Inflammatory macrophage treated with lipopolysaccharide for 1 hour (primary cell): ENCODE data around the gene KRTAP19-1.
"Not testable (repeated sequence)": the region's sequence is repeated elsewhere in the genome, so short reads cannot be mapped to it uniquely, and the experiment has no call there.

ENCODE experiments used
- DNase-seq, 2 donors: peaks; one replicate each; pipeline ENCODE4 v3.0.0-alpha.2; 2020 to 2022

Gene KRTAP19-1

GRCh38 chr21:30480145-30480544 is at the start of gene KRTAP19-1:
Gene KRTAP19-1 (minus strand): TSS chr21:30480367. CDS start chr21:30480317, 50 bp downstream.
- no peak for DNase-seq

DNA sequence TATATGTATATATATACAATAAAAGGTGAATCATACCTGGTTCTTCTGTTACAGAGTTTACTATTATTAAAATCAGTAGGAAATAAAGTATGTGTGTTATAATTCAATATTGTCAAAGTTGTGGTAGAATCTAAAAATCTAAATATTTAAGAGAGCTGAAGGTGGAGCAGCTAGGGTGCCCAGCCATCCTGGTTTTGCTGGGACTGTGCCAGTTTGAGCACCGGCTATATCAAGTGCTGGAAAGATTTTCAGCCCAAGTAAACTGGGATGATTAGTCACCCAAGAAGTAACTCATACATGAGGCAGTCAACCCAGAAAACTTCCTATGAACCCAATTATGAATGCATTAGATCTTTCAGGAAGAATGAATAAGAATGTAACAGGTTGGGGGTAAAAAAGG is 38.7 kb upstream of the KRTAP19-1 start:
- DNase-seq: no peak

GRCh38 chr21:30515681-30516080 is 35.5 kb upstream of the KRTAP19-1 start:
- no peak for DNase-seq

- not testable (repeated sequence) for DNase-seq
Measured at GRCh38 chr21:30505621-30506205, 25.5 kb upstream of the KRTAP19-1 start.

GRCh38 chr21:30502041-30502440 is 21.9 kb upstream of the KRTAP19-1 start, which contains the start of gene KRTAP19-5:
Gene KRTAP19-5 (minus strand): TSS chr21:30502141. CDS start chr21:30502090, 51 bp downstream.
- DNase-seq: no peak

GRCh38 chr21:30497065-30497464 is 16.9 kb upstream of the KRTAP19-1 start, which contains the start of gene KRTAP19-4:
Gene KRTAP19-4 (minus strand): TSS chr21:30497165. CDS start chr21:30497110, 55 bp downstream.
- DNase-seq: no peak

DNA sequence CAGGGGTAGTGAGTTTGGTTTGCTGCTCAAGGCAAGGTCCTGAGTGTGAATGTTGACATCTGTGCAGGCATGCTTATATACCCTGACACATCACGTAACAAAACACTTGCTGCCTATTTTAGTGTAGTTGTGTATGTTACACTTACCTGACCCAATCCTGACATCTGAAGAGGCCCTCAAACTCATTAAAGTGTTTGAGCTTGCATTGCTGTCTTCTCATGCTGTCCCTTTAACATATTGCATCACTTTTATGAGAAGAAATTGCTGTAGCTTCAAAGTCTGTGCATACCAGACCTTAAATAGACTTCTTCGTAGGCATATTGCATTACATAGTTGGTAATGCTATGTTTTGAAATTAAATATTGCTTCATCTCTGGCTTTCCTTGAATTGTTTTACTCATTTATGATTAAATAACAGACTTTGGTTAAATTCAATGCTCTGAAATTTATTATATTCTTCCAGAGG is 11.8 kb upstream of the KRTAP19-1 start, which contains the start of gene KRTAP19-3:
TSS of gene KRTAP19-3 (minus strand) at position 51 of the 466 bp plus-strand sequence. CDS start 56 bp downstream, outside the sequence.
- no peak for DNase-seq

DNA sequence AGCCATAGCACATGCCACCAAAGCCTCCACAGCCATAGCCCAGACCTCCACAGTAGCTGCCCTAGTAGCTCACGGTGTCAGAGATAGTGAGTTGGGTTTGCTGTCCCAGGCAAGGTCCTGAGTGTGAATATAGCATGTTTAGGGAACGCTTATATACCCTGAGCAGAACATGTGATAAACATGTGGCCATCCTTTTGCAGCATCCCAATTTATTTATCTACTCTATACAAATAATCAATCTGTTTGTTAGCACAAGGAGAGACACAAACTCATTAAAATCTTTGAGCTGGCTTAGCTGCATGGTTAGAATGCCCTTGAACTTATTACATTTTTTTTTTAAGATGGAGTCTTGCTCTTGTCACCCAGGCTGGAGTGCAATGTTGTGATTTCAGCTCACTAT is 7.2 kb upstream of the KRTAP19-1 start, which contains the start of gene KRTAP19-2:
TSS of gene KRTAP19-2 (minus strand) at position 101 of the 400 bp plus-strand sequence. CDS start at position 13, 88 bp downstream.
- no peak for DNase-seq

DNA sequence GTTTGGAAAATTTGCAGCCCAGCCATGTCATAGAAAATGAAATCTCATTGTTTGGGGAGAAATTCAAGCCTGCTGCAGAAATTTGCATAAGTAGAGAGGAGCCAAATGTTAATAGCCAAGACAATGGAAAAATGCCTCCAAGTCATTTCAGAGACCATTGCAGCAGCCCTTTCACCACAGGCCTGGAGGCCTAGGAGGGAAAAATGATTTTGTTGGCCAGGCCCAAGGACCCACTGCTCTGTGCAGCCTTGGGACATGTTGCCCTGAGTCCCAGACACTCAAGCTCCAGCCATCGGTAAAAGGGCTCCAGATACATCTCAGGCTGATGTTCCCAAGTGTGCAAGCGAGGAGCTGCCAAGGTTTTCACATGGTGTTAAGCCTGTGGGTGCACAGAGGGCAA is 6.0 kb upstream of the KRTAP19-1 start:
- no peak for DNase-seq

GRCh38 chr21:30482130-30482529 is 2.0 kb upstream of the KRTAP19-1 start:
- no peak for DNase-seq

DNA sequence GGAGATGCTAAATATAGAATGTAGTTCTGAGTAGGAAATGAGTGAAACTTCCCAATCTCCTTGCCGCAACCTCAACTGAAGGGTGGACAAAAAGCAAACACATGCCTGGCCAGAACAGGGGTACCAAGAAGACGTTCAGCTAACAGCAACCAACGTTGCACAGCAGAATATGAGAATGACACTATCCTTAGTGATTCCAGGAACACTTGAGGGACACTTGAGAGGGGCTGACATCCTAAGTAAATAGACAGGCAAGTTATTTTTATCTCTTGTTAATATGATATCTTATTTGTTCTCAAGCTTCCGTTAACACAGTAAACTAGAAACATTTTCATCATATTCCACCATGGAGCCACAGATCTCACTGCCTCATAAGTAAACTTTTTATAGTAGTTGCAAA is 908 bp downstream of the KRTAP19-1 start:
- no peak for DNase-seq

DNA sequence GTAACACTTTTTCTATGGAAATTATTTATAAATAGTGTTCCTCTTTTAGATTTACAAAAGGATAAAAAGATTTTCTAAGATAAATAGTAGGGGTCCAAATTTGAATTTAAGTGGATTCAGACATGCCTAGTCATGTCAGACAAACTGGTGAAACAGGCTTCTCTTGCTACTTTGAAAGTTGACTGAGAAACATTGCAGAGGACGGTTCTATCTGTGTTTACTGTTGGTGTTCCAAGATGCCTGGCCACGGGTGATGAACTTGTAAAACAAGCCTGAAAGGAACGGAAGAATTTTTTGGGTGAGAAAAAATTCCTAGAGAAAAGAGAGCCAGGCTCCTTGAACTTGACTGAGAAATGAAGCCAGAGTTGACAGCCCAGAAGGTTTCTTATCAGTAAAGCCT is 2.2 kb downstream of the KRTAP19-1 start:
- DNase-seq: no peak

DNA sequence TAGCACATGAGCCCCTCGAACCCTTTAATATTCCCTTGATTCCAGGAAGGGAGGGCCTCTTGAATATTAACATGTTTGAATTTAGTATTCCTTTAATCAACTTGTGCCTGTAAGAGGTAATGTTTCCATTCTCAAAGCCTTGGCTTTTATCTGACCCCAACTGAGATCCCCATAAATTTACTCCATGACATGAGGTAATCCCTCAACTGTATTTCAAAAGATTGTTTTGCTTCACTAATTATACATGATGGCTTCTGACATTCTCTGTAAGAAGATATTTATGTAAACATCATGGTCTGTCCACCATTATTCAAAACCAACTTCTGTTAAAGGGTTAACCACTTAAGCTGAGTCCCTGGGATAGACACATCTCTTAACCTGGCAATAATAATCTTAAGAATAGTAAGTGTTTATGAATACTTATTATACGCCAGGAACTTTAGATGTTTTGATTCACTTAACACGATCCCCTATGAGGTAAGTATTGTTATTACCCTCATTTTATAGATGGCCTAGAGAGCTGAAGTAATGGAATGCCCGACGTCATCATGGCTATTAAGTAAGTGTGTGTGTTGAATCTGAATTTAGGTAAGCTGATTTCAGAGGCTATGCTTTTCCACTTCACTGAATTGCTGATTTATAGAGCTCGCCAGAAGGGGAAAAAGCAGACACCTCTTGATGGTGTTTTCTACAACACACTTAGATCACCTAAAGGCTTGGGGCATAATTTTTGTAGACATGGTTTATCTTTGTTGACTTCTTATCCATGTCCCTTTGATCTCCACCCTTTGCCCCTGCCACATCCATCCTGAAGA is 11.1 kb downstream of the KRTAP19-1 start:
- no peak for DNase-seq

DNA sequence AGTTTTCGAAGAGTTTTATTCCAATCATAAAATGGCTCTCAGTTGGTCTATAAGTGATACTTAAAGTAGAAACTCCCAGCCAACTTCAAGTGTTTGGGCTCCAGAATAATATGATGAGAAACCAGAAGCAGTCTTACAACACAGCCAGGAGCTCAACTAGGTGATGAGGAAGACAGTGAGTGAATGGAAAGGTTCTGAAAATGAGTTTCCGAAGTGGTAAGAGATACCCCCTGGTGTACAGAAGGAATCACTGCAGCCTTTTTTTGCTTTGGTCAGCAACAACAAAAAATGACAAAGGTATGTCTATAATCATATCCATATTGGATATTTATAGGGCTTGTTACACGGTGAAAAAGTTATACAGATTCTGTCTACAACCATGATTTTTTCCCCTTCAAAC is 16.5 kb downstream of the KRTAP19-1 start:
- DNase-seq: no peak

GRCh38 chr21:30448514-30448913 is 31.7 kb downstream of the KRTAP19-1 start:
- no peak for DNase-seq

GRCh38 chr21:30447056-30447455 is 33.1 kb downstream of the KRTAP19-1 start:
- no peak for DNase-seq

- DNase-seq: no peak
Measured at GRCh38 chr21:30444204-30444603, 36.0 kb downstream of the KRTAP19-1 start.

GRCh38 chr21:30443226-30443625 is 36.9 kb downstream of the KRTAP19-1 start:
- no peak for DNase-seq

GRCh38 chr21:30439975-30440374 is 40.2 kb downstream of the KRTAP19-1 start, which contains the start of gene KRTAP15-1:
Gene KRTAP15-1 (plus strand): TSS chr21:30440275. CDS start chr21:30440328, 53 bp downstream.
- no peak for DNase-seq

- DNase-seq: no peak
Measured at GRCh38 chr21:30437010-30437565, 43.1 kb downstream of the KRTAP19-1 start.

GRCh38 chr21:30434033-30434631 is 46.0 kb downstream of the KRTAP19-1 start:
- DNase-seq: peak in 1 of 2 donors; percentile 21

DNA sequence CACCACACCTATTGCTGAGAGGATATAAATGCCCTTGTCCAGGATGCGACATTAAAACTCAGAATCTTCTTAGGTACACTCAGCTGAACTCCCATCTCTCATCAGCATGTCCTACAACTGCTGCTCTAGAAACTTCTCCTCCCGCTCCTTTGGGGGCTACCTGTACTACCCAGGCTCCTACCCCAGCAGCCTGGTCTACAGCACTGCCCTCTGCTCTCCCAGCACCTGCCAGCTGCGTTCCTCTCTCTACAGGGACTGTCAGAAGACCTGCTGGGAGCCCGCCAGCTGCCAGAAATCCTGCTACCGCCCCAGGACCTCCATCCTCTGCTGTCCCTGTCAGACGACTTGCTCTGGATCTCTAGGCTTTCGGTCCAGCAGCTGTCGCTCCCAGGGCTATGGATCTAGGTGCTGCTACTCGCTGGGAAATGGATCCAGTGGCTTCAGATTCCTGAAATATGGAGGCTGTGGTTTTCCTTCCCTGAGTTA is 50.0 kb downstream of the KRTAP19-1 start, which contains the start of gene KRTAP13-4:
TSS of gene KRTAP13-4 (plus strand) at position 51 of the 486 bp plus-strand sequence. CDS start at position 107, 56 bp downstream.
- DNase-seq: no peak
